NOMO-1 (cell line): ENCODE measurements around the gene ERVW-1.
A peak's percentile ranks its signal among the peaks of the same experiment; 100 is the strongest.

ENCODE experiments used
- DNase-seq, 2 experiments: peaks; one replicate each; lab custom pipeline; 2025; ENCODE audit not compliant: unreplicated experiment in 2 of 2; lab: John Stamatoyannopoulos, UW

The ERVW-1 gene

DNA sequence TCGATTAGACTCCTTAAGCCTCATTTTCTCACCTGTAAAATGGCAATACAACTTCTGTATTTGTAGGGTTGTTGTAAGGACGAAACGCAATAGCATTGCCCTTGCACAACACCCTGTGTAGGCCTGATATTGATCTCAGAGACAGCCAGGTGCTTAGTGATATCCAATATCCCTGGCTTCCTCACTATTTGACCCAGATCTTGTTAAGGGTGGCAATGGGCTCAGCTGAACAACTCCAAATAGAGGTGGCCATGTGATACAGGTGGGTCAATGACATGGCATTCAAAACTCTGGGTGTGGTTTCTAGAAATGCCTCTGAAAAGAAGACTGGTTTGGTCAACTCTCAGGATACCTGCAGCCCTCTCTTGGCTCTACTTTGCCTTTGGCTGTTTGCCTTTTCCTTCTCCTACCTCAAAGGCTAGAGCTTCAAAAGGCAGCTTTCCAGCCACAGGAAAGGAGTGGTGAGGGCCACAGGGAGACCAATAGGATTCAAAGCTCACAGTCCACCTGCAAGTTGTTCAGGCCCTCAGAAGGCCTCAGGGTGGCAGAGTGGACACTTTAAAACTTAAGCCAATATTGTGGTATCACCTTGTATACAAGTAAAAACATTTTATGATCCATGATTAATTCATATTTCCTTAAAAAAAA lies 45.3 kb downstream of the ERVW-1 start:
- no peak for DNase-seq

DNA sequence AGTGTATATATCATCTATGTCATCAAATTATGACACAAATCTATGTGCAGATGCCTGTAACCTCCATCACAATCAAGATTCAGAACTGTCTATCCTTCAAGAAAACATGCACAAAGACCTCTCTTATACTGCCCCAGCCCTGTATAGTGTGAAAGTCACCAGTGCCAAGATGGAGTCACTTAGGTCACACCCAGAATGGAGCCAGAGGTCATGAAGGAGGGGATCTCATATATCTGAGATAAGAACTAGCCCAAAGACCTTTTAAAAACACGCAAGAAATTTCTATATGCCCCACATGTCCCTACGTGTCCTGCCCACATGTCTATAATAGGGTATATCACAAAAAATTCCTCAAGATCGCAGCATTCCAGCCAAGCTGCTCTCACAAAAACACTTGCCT lies 50.6 kb downstream of the ERVW-1 start:
- DNase-seq: no peak

DNA sequence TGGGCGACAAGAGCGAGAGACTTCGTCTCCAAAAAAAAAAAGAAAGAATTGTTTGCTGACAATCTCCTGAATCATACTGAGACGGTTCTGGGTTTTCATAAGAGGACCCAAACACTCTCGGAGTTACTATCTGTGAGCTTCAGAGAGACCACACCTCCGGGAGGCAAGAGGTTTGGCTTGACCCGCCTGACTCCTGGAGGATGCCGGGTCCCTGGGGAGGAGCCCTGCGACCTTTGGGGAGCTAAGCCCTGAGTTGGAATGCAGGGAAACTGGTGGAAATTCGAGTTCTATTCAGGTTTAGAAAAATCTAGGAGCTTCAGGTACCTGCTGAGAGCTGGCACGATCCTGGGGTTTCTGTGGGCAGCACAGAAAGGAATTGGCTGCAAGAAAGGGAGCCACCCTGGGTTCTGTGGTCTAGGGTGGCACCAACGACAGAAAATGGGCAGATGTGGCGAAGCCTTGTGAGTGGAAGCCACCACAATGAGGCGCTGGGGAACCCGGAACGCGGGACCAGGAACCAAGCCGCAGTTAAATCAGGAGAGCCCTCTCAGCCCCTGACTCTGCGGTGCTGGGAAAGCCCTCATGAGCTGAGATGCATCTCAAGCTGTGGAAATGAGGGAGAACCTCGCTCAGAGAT lies 52.3 kb downstream of the ERVW-1 start:
- peak; percentile 81 to 86 for DNase-seq

DNA sequence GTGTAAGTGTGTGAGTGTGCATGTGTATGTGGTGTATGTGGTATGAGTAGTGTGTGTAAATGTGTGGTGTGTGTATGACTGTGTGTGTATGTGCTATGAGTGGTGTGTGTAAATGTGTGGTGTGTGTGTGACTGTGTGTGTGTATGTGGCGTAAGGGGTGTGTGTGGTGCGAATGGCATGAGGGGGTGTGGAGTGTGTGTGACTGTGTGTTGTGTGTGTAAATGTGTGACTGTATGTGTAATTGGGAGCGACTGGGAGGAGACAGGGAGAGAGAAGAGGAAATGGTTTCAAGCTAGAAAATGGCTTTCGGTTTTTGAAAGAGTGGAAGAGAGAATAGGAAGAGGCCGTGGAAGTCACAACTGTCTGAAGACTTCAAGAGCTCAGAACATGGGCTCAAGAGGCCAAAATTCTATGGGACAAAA lies 54.0 kb downstream of the ERVW-1 start:
- peak; percentile 30 to 59 for DNase-seq

DNA sequence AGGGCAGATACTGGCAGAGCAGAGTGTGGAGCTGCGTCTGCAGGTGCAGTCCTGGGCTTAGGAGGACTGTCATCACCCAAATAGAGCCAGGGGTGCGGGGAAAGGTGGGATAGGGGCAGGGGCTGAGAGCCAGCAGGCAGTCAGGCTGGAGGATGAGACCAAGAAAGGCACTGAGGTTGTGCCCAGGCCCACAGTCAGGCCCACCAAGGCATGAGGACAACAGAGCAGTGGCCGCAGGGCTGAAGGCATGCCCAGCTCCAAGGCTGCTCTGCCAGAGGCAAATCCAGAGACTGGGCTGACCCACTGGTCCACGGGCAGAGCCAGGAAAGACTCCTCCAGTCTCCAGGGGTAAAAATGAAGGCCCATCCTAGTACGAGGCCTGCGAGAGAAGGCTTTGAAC lies 54.8 kb downstream of the ERVW-1 start:
- DNase-seq: no peak

DNA sequence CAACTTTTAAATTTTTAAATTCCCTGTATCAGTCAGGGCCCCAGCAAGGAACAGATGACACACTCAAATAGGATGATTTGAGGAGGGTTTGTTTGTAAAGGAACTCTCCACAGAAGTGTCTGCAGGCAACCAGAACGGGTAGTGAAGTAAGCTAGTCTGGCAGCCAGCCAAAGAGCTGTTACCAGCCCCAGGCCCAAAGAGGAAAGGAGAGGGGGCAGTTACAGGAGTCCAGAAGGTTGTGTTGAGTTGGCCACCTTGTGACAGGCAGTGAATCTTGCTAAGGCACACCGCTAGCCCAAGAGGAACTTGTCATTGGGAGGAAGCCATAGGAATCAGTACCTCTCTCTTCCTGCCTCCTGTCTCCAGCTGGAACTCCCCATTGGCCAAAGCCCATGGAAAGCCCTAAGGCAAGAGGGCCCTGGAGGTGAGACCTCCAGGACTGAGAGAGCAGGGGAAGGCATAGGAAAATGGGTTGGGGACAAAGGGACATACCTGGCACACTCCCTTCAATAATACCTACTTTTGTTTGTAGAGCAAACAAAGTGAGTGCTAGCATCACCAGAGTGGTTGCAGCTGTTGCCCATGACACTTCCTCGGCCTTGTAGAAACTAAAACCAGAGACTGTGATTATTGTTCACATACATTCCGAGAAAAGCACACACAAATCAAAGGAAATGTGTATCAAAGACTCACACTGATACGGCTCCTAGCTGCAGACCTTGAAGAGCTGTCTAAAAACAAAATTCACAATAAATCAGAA lies 55.9 kb downstream of the ERVW-1 start:
- peak; percentile 48 to 52 for DNase-seq
